HG03196 (cell line): ENCODE measurements around the gene OR6A2.

Experiments used
- ATAC-seq: cut with Tn5 transposase; IDR thresholded peaks from one replicate; pipeline ENCODE4 v1.9.1; 2021; ENCODE audit not compliant: unreplicated experiment

The OR6A2 gene

DNA sequence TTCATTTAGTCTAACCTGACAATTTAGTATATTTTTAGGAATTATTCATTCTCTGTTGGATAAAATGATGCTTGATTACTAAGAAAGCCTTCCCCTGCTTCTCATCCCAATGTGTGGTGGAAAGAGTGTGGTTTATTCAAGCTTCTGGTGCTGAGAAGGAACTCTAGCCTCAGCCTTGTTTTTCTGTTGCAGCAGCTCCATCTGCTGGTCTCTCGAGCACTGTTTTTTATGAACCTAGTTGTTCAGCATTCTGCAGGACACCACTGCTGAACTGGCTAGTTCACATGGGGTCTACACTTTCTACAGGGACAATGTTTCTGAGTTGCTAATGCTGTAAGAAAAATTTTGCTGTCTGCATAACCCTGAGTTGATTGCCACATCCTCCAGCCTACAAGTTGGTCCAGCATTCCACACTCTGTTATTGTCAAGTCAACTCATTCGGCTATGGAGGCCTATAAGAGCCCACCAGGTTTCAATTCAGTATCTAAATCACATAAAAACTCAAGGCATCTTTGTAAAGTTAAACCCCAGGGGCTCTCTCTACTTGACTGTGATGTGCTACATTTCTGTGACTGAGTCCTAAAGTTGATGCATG is 42.0 kb downstream of the OR6A2 start:
- ATAC-seq = peak; percentile 76

GRCh38 chr11:6755953-6756347 is 43.5 kb downstream of the OR6A2 start:
- no peak for ATAC-seq

GRCh38 chr11:6755303-6755952 is 44.1 kb downstream of the OR6A2 start:
- no peak for ATAC-seq

DNA sequence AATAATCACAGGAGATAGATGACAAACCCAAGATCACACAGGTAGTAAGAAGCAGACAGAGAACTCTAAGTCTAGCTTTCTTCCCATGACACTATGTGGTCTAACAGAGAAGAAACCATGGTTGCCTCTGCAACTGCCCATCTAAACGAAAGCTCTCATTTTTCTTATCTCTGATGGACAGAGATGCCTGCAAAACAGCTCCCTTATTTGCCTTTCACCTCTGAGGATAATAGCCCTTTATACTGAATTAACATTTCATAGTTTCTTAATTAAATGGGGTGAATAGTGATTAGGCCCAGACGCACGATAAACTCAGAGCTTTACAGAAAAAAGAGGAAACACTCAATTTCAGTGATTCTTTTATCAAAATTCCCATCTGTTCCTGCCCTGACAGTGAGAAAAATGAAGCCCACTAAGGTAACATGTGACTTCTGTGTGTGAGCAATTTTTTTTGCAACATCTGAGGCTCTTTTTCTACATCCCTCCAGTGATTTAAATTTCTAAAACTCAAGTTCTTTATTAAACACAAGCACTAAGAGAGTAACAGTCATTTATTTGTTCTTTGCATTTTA is 52.3 kb downstream of the OR6A2 start:
- no peak for ATAC-seq

GRCh38 chr11:6746626-6747025 is 52.9 kb downstream of the OR6A2 start:
- ATAC-seq = peak; percentile 8

- ATAC-seq = peak; percentile 84
These were observed 53.3 kb downstream of the OR6A2 start for GRCh38 chr11:6746086-6746618.

- ATAC-seq = peak; percentile 62
These were observed 53.9 kb downstream of the OR6A2 start for GRCh38 chr11:6745465-6746015.

GRCh38 chr11:6745018-6745417 is 54.5 kb downstream of the OR6A2 start:
- ATAC-seq = no peak

DNA sequence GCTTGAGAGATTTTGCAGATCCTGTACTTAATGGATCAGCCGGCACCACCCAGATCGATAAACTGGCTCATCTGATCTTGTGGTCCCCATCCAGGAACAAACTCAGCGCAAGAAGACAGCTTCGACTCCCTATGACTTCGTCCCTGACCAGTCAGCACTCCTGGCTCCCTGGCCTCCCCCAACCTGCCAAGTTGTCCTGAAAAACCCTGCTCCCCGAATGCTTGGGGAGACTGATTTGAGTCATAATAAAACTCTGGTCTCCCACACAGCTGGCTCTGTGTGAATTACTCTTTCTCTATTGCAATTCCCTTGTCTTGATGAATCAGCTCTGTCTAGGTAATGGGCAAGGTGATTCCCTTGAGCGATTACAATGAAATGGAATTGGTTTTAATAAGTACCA is 57.2 kb downstream of the OR6A2 start:
- ATAC-seq = no peak
